Lower lobe of right lung (tissue), 2 donors: ENCODE data around the gene CCDC74A. TPM values are rescaled to one million over a fixed set of nuclear protein-coding genes. Genes with fewer than 3 reads are reported as not detected.
"Not testable (repeated sequence)": the region's sequence is repeated elsewhere in the genome, so short reads cannot be mapped to it uniquely, and the experiment has no call there.

ENCODE experiments used
- ATAC-seq, 2 donors: fragments of 200-7000 bp; cut with Tn5 transposase; one replicate each; pipeline ENCODE4 v1.9.1; 2020 to 2022; ENCODE audit warnings: mild to moderate bottlenecking in 2 of 2, moderate library complexity in 2 of 2
- DNase-seq: peaks from one replicate; pipeline ENCODE4 v3.0.0-alpha.2; 2020
- H3K27ac ChIP-seq: fragments of 200-600 bp; one replicate; pipeline ENCODE4 v1.8.0; 2022
- H3K27me3 ChIP-seq: fragments of 200-600 bp; one replicate; pipeline ENCODE4 v1.8.0; 2022; ENCODE audit warnings: low read depth
- H3K36me3 ChIP-seq: fragments of 200-600 bp; one replicate; pipeline ENCODE4 v1.8.0; 2022; ENCODE audit warnings: mild to moderate bottlenecking
- H3K4me1 ChIP-seq: fragments of 200-600 bp; one replicate; pipeline ENCODE4 v1.8.0; 2022
- H3K4me3 ChIP-seq: fragments of 200-600 bp; one replicate; pipeline ENCODE4 v1.8.0; 2022; ENCODE audit warnings: mild to moderate bottlenecking
- H3K9me3 ChIP-seq: fragments of 200-600 bp; one replicate; pipeline ENCODE4 v1.8.0; 2022
- intact Hi-C: fragments of 100-400 bp; cut with DNase I; formaldehyde crosslinking; loops from one replicate; pipeline ENCODE4 v1.11.0; 2022
- long read RNA-seq: library from polyadenylated mRNA; unstranded; transcript quantifications from one replicate; pipeline ENCODE4 v2.0.0, GENCODE V29; 2021
- total RNA-seq: library from RNA; stranded (reverse); fragmentation: NEBNext Ultra II Directional; extraction: Animal tissue kit (Norgen Biotek cat#: 25700); gene quantifications from one replicate; pipeline ENCODE4 v1.2.1, GENCODE V29; 2021
- donor health status: DM: no; HTN: yes; CAD: no; lungs with severe emphysema.

The CCDC74A gene
- 4.9 TPM for total RNA-seq
- long read RNA-seq, partial matches to known transcripts = 2 of 13 reads
- long read RNA-seq, other reads (novel, unspliced or antisense) = 6 of 13 reads

- DNase-seq (peak; percentile 86), ATAC-seq (peak; percentile 89 to 92)
- H3K36me3 ChIP-seq, H3K9me3 ChIP-seq, H3K27ac ChIP-seq, intact Hi-C loops, H3K4me1 ChIP-seq: not testable (repeated sequence)
- Histone ChIP-seq H3K27me3 (peaks cover 12% of the 10 kb centered on the region), H3K4me3 (peak within 1 kb of the TSS; percentile 48)
Measured at GRCh38 chr2:131527131-131528001, at the start of gene CCDC74A. TSS of gene CCDC74A (plus strand) at chr2:131527888. CDS start at chr2:131527971, 83 bp downstream.

- H3K36me3 ChIP-seq, H3K27me3 ChIP-seq, H3K27ac ChIP-seq, DNase-seq, H3K9me3 ChIP-seq, intact Hi-C loops, ATAC-seq, H3K4me1 ChIP-seq, H3K4me3 ChIP-seq: not testable (repeated sequence)
Measured at GRCh38 chr2:131478074-131478849, 49.4 kb upstream of the CCDC74A start.

DNA sequence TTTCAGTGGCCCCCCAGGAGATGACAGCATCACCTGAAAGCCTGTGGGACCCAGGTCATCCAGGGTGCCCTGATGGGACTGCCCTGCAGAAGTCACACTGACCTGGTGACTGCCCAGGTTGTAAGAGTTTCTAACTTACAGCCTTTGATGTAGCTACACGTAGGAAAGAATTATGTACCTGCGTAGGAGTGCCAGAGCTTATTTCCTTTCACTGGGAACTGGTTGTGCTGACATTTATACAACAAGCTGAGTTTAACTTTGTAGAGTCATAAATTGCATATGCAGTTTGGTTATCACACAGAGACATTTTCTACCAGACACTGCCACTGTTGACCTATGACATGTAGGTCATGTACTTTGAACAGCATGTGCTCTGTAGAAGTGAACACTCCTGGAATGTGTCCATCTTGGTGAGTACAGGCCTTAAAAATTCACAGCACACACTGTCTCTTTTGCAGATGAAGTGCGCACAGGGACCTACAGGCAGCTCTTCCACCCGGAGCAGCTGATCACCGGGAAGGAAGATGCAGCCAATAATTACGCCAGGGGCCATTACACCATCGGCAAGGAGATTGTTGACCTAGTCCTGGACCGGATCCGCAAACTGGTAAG, 48.7 kb upstream of the CCDC74A start:
- H3K9me3 ChIP-seq, H3K27me3 ChIP-seq, H3K4me3 ChIP-seq, H3K36me3 ChIP-seq, intact Hi-C loops, ATAC-seq, H3K4me1 ChIP-seq, DNase-seq, H3K27ac ChIP-seq: not testable (repeated sequence)

DNA sequence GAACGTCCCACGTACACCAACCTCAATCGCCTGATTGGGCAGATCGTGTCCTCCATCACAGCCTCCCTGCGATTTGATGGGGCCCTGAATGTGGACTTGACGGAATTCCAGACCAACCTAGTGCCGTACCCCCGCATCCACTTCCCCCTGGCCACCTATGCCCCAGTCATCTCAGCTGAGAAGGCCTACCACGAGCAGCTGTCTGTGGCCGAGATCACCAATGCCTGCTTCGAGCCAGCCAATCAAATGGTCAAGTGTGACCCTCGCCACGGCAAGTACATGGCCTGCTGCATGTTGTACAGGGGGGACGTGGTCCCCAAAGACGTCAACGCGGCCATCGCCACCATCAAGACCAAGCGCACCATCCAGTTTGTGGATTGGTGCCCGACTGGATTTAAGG, 47.3 kb upstream of the CCDC74A start:
- H3K27me3 ChIP-seq, H3K4me1 ChIP-seq, H3K4me3 ChIP-seq, H3K36me3 ChIP-seq, ATAC-seq, H3K27ac ChIP-seq, intact Hi-C loops, H3K9me3 ChIP-seq, DNase-seq: not testable (repeated sequence)

DNA sequence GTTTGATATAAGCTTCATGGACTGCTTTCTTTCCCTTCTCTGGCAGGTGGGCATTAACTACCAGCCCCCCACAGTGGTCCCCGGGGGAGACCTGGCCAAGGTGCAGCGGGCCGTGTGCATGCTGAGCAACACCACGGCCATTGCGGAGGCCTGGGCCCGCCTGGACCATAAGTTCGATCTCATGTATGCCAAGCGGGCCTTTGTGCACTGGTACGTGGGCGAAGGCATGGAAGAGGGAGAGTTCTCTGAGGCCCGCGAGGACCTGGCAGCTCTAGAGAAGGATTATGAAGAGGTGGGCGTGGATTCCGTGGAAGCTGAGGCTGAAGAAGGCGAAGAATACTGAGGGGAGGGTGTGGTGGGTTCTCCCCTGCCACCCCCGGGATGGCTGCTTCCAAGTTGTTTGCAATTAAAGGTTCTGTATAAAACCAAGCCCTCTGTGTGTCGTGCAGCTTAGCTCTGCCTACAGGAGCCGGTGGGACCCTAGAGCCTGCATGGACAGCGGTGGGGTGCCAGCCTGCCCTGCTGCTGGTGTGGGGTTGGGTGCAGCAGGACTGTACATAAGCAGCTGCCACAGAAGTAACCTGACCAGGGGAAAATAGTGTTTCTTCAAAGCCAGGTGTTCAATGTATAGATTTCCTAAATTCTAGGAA, 45.1 kb upstream of the CCDC74A start:
- DNase-seq, H3K27me3 ChIP-seq, H3K4me1 ChIP-seq, H3K9me3 ChIP-seq, ATAC-seq, H3K27ac ChIP-seq, H3K4me3 ChIP-seq, intact Hi-C loops, H3K36me3 ChIP-seq: not testable (repeated sequence)

- H3K27me3 ChIP-seq, DNase-seq, intact Hi-C loops: not testable (repeated sequence)
Measured at GRCh38 chr2:131483981-131484820, 43.5 kb upstream of the CCDC74A start.

DNA sequence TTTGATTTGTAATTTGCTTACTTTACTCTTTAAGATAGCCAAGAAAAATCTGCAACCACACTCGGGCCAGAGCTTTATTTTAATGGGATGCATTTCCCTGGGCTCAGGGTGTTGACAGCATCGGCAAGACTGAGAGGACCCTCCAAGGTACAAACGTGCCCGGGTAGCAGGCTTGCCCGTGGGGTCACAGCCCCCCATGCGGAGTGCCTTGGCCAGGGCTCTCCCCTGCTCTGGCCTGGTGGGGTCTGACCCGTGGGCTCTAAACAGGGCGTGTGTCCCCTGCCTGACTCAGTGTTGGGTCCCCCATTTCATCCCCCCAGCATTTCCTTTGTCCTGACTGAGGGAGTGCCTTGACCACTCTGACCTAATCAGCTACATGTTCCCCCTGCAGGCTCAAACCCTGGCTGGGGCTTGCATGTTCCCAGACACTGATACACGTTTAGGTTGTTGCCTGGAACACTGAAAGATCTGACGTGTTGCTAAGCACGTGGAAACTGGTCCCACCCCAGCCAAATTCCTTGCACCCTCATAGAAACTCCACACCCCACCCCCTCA, 42.7 kb upstream of the CCDC74A start:
- DNase-seq, H3K9me3 ChIP-seq, intact Hi-C loops, H3K4me3 ChIP-seq, H3K27me3 ChIP-seq, ATAC-seq, H3K27ac ChIP-seq, H3K36me3 ChIP-seq, H3K4me1 ChIP-seq: not testable (repeated sequence)

More at GRCh38 chr2:131483981-131484820, 43.5 kb upstream of the CCDC74A start:
- not testable (repeated sequence) for H3K27ac ChIP-seq, H3K36me3 ChIP-seq, H3K9me3 ChIP-seq, H3K4me1 ChIP-seq, ATAC-seq, H3K4me3 ChIP-seq

- intact Hi-C loops, ATAC-seq, H3K27me3 ChIP-seq, H3K27ac ChIP-seq, H3K4me1 ChIP-seq, DNase-seq, H3K9me3 ChIP-seq, H3K4me3 ChIP-seq, H3K36me3 ChIP-seq: not testable (repeated sequence)
Measured at GRCh38 chr2:131486201-131486902, 41.3 kb upstream of the CCDC74A start.
